GM23248 (cell line): ENCODE results near the gene SSR4. TPM values are rescaled to one million over a fixed set of nuclear protein-coding genes. Genes with fewer than 3 reads are reported as not detected.

Experiments
- DNase-seq: peaks from one replicate; pipeline ENCODE4 v3.0.0-alpha.2; 2015
- H2AFZ ChIP-seq: fragments of 200-600 bp; sonication (generic); 2 replicates; pipeline ENCODE4 v1.6.1; 2016; ENCODE audit warnings: antibody characterized with exemption
- H3F3A ChIP-seq: fragments of 200-600 bp; sonication (generic); 2 replicates; pipeline ENCODE4 v1.6.1; 2016; ENCODE audit warnings: mild to moderate bottlenecking, antibody characterized with exemption, mixed run types; ENCODE audit not compliant: insufficient read depth
- H3K27ac ChIP-seq: fragments of 200-600 bp; sonication (generic); 2 replicates; pipeline ENCODE4 v1.5.1; 2016; ENCODE audit warnings: mild to moderate bottlenecking
- H3K27me3 ChIP-seq: fragments of 200-600 bp; sonication (generic); replicated peaks from 2 replicates; pipeline ENCODE4 v1.6.1; 2016; ENCODE audit warnings: mild to moderate bottlenecking; ENCODE audit not compliant: insufficient read depth
- H3K36me3 ChIP-seq: fragments of 200-600 bp; sonication (generic); 2 replicates; pipeline ENCODE4 v1.6.1; 2016; ENCODE audit warnings: low read depth, mild to moderate bottlenecking
- H3K4me1 ChIP-seq: fragments of 200-600 bp; sonication (generic); 2 replicates; pipeline ENCODE4 v1.6.1; 2016; ENCODE audit warnings: mild to moderate bottlenecking; ENCODE audit not compliant: insufficient read depth
- H3K4me2 ChIP-seq: fragments of 200-600 bp; sonication (generic); one replicate; pipeline ENCODE4 v1.6.1; 2016; ENCODE audit warnings: mild to moderate bottlenecking; ENCODE audit not compliant: unreplicated experiment
- H3K4me3 ChIP-seq: fragments of 200-600 bp; sonication (generic); 2 replicates; pipeline ENCODE4 v1.5.1; 2016; ENCODE audit warnings: mild to moderate bottlenecking
- H3K79me2 ChIP-seq: fragments of 200-600 bp; sonication (generic); 2 replicates; pipeline ENCODE4 v1.6.1; 2016; ENCODE audit warnings: mild to moderate bottlenecking; ENCODE audit not compliant: insufficient read depth
- H3K9ac ChIP-seq: fragments of 200-600 bp; sonication (generic); 2 replicates; pipeline ENCODE4 v1.6.1; 2016; ENCODE audit warnings: mild to moderate bottlenecking
- H3K9me2 ChIP-seq: fragments of 200-600 bp; sonication (generic); 2 replicates; pipeline ENCODE4 v1.6.1; 2016; ENCODE audit warnings: mixed run types, mild to moderate bottlenecking, moderate library complexity; ENCODE audit not compliant: insufficient read depth
- H3K9me3 ChIP-seq: fragments of 200-600 bp; sonication (generic); one replicate; pipeline ENCODE4 v1.6.1; 2017; ENCODE audit warnings: low read depth
- H4K20me1 ChIP-seq: fragments of 200-600 bp; sonication (generic); 2 replicates; pipeline ENCODE4 v1.6.0; 2016; ENCODE audit not compliant: insufficient read depth
- EZH2 ChIP-seq: fragments of 200-600 bp; sonication (generic); IDR thresholded peaks from 2 replicates; pipeline ENCODE4 v1.6.1; 2018; ENCODE audit warnings: antibody characterized with exemption, mild to moderate bottlenecking; ENCODE audit not compliant: insufficient read depth, poor library complexity, severe bottlenecking
- EZH2phosphoT487 ChIP-seq: fragments of 200-600 bp; sonication (generic); IDR thresholded peaks from 2 replicates; pipeline ENCODE4 v1.6.1; 2018; ENCODE audit warnings: antibody characterized with exemption, moderate library complexity, mild to moderate bottlenecking, low read depth; ENCODE audit not compliant: insufficient read depth
- WGBS, 2 experiments: methylation state at CpG; one replicate each; pipeline ENCODE4 v1.1.6; 2015 to 2017; ENCODE audit warnings: low lambda C conversion rate in 2 of 2, low coverage in 1 of 2; ENCODE audit errors: missing lambda C conversion rate in 2 of 2; 5-methylcytosine and 5-hydroxymethylcytosine counted together
- in situ Hi-C: fragments of 300-500 bp; cut with MboI; formaldehyde crosslinking; loops from 2 replicates; pipeline ENCODE4 v1.15.0; 2020
- polyA plus RNA-seq: library from polyadenylated mRNA; unstranded; fragments of >200 nt; fragmentation: Nextera tagmentation; extraction: Ambion mirVana; gene quantifications from 2 replicates; pipeline ENCODE4 v1.2.1, GENCODE V29; 2016
- total RNA-seq: library from RNA; depleted of rRNA; stranded (reverse); fragments of >200 nt; shearing (Covaris generic); gene quantifications from 2 replicates; pipeline ENCODE4 v1.2.3, GENCODE V29; 2014

The SSR4 gene
- total and polyA plus RNA-seq, 2 experiments from 2014 or later = 295 to 568 TPM

- H3K36me3 ChIP-seq = no peaks in the 10 kb centered on the region
- no peaks in the 10 kb centered on the region for H3K79me2 ChIP-seq
- H3K9ac ChIP-seq = no peak overlapping the region
- no peak overlapping the region for H2AFZ ChIP-seq
- no peak overlapping the region for H3K27ac ChIP-seq
- TF ChIP-seq EZH2phosphoT487 = no peak
- no peak for TF ChIP-seq EZH2
- whole genome bisulfite sequencing, 2 experiments = 85% methylated on average over 11 to 20 of the region's 24 CpGs
- no peaks in the 10 kb centered on the region for H3K27me3 ChIP-seq
- H4K20me1 ChIP-seq = no peaks in the 10 kb centered on the region
- no peaks in the 10 kb centered on the region for H3F3A ChIP-seq
- in situ Hi-C loops = no loop called here
- no peaks in the 10 kb centered on the region for H3K9me2 ChIP-seq
- no peaks in the 10 kb centered on the region for H3K9me3 ChIP-seq
- DNase-seq = no peak
- H3K4me1 ChIP-seq = no peaks in the 10 kb centered on the region
- no peak overlapping the region for H3K4me3 ChIP-seq
- no peak overlapping the region for H3K4me2 ChIP-seq
Measured at GRCh38 chrX:153783378-153784013, 11.0 kb upstream of the SSR4 start.

DNA sequence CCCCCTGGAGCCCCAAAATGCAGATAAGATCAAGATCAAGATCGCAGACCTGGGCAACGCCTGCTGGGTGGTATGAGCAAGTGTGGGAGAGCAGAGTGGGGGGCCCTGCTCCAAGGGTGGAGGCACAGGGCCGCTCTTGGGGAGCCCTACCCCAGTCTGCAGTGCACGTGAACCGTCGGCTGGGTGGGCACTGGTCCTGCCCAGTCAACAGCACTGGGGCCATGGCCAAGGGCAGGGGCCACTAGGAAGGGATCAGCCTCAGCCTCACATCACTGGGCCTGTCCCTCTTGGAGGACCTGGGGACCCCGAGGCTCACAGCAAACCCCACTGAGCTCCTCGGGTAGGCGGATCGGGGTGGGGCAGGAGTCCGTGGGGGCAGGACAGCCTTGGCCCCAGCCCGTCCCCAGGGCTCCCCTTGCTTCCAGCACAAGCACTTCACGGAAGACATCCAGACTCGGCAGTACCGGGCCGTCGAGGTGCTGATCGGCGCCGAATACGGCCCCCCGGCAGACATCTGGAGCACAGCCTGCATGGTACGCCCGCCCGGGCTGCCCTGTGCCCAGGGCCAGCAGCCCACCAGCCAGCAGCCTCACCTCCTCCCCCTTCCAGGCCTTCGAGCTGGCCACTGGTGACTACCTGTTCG lies 10.0 kb upstream of the SSR4 start:
- no peaks in the 10 kb centered on the region for H3K9me3 ChIP-seq
- H3K4me1 ChIP-seq = no peaks in the 10 kb centered on the region
- no peak for DNase-seq
- H3K27ac ChIP-seq = no peak overlapping the region
- H3K4me3 ChIP-seq = no peak overlapping the region
- in situ Hi-C loops = no loop called here
- 88 to 98% methylated on average over 12 to 16 of the region's 27 CpGs for WGBS, 2 experiments
- H3K9me2 ChIP-seq = no peaks in the 10 kb centered on the region
- no peak overlapping the region for H3K4me2 ChIP-seq
- TF ChIP-seq EZH2 (no peak), EZH2phosphoT487 (no peak)
- no peaks in the 10 kb centered on the region for H4K20me1 ChIP-seq
- H3K79me2 ChIP-seq = no peaks in the 10 kb centered on the region
- no peaks in the 10 kb centered on the region for H3K36me3 ChIP-seq
- no peaks in the 10 kb centered on the region for H3K27me3 ChIP-seq
- H3F3A ChIP-seq = no peaks in the 10 kb centered on the region
- H3K9ac ChIP-seq = no peak overlapping the region
- no peak overlapping the region for H2AFZ ChIP-seq

- no peaks in the 10 kb centered on the region for H3K9me2 ChIP-seq
- H3K4me1 ChIP-seq = no peaks in the 10 kb centered on the region
- H3K4me3 ChIP-seq = no peak overlapping the region
- H3K27ac ChIP-seq = no peak overlapping the region
- DNase-seq = no peak
- no peaks in the 10 kb centered on the region for H3F3A ChIP-seq
- H3K9ac ChIP-seq = no peak overlapping the region
- TF ChIP-seq EZH2 (no peak), EZH2phosphoT487 (no peak)
- no peaks in the 10 kb centered on the region for H3K27me3 ChIP-seq
- no peaks in the 10 kb centered on the region for H3K36me3 ChIP-seq
- WGBS, 2 experiments = 80 to 92% methylated on average over 9 to 14 of the region's 15 CpGs
- peaks cover 15% of the 10 kb centered on the region for H3K79me2 ChIP-seq
- H4K20me1 ChIP-seq = no peaks in the 10 kb centered on the region
- no peak overlapping the region for H3K4me2 ChIP-seq
- H2AFZ ChIP-seq = no peak overlapping the region
- H3K9me3 ChIP-seq = no peaks in the 10 kb centered on the region
- in situ Hi-C loops = no loop called here
Measured at GRCh38 chrX:153786669-153787068, 7.8 kb upstream of the SSR4 start.

- H3K36me3 ChIP-seq = no peaks in the 10 kb centered on the region
- H3K79me2 ChIP-seq = peaks cover 39% of the 10 kb centered on the region
- no peaks in the 10 kb centered on the region for H3K27me3 ChIP-seq
- H3K27ac ChIP-seq = no peak overlapping the region
- TF ChIP-seq EZH2phosphoT487 (no peak), EZH2 (no peak)
- H3K4me2 ChIP-seq = no peak overlapping the region
- DNase-seq = no peak
- H3K9me3 ChIP-seq = no peaks in the 10 kb centered on the region
- WGBS, 2 experiments = 95 to 96% methylated on average over 4 to 8 of the region's 12 CpGs
- no peaks in the 10 kb centered on the region for H4K20me1 ChIP-seq
- no peaks in the 10 kb centered on the region for H3F3A ChIP-seq
- no peak overlapping the region for H3K9ac ChIP-seq
- in situ Hi-C loops = no loop called here
- H2AFZ ChIP-seq = no peak overlapping the region
- no peaks in the 10 kb centered on the region for H3K4me1 ChIP-seq
- no peaks in the 10 kb centered on the region for H3K9me2 ChIP-seq
- H3K4me3 ChIP-seq = no peak overlapping the region
Measured at GRCh38 chrX:153789654-153790053, 4.8 kb upstream of the SSR4 start.
